ENCODE data around the gene MAN1C1.

Gene MAN1C1

DNA sequence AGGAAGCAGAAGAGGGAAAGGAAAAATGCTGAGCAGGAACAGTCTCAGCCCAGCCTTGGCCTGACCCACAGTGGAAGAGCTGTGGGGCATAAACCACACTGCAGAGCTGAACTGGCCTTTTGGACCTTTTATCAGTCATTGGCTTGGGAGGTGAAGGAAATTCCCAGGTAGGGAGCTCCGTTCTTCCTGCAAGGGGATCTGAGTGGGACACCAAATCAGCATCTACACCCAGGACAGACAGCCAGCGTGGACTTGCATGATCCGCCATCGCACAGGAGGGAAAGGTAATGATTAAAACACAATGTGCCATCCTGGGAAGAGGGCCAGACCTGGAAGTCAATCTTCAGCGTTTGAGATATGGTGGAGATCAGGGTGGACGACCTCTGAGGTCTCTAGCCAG is 202.0 kb downstream of the MAN1C1 start:
- Histone ChIP-seq H2AFZ (ENCODE audit: low read depth, low read length) (peak overlapping the region; percentile 79; the same call in 1 of the 2 replicates), H3K27ac (ENCODE audit: low read length) (no peak overlapping the region), H3K79me2 (ENCODE audit: insufficient read depth, low read length) (peaks cover 32% of the 10 kb centered on the region), H3K4me1 (ENCODE audit: insufficient read depth, low read length) (peaks cover 28% of the 10 kb centered on the region), H4K20me1 (ENCODE audit: insufficient read depth, low read length) (peaks cover 12% of the 10 kb centered on the region), H3K36me3 (ENCODE audit: insufficient read depth, low read length) (no peaks in the 10 kb centered on the region; the same call in 1 of the 2 replicates), H3K9me3 (ENCODE audit: insufficient read depth, low read length, severe bottlenecking) (no peaks in the 10 kb centered on the region), H3K4me3 (ENCODE audit: low read depth in 1 of 2, low read length in 2 of 2) (peak overlapping the region in 1 of 2 experiments; percentile 95; a peak in 2 of 4 replicates), H3K4me2 (ENCODE audit: insufficient read depth, low read length) (peak overlapping the region; percentile 86), H3K9ac (ENCODE audit: low read depth, low read length) (peak overlapping the region; percentile 95; the same call in 1 of the 2 replicates), H3K27me3 (ENCODE audit: insufficient read depth, low read length, poor library complexity) (no peaks in the 10 kb centered on the region)
- ATAC-seq (ENCODE audit: insufficient read depth, low read depth): no peak
- DNase-seq: no peak
- TF ChIP-seq, protein P1, sequence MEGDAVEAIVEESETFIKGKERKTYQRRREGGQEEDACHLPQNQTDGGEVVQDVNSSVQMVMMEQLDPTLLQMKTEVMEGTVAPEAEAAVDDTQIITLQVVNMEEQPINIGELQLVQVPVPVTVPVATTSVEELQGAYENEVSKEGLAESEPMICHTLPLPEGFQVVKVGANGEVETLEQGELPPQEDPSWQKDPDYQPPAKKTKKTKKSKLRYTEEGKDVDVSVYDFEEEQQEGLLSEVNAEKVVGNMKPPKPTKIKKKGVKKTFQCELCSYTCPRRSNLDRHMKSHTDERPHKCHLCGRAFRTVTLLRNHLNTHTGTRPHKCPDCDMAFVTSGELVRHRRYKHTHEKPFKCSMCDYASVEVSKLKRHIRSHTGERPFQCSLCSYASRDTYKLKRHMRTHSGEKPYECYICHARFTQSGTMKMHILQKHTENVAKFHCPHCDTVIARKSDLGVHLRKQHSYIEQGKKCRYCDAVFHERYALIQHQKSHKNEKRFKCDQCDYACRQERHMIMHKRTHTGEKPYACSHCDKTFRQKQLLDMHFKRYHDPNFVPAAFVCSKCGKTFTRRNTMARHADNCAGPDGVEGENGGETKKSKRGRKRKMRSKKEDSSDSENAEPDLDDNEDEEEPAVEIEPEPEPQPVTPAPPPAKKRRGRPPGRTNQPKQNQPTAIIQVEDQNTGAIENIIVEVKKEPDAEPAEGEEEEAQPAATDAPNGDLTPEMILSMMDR (IDR thresholded peaks at IDR 0.05; ENCODE audit: borderline replicate concordance, extremely low read depth, low read length, poor library complexity, severe bottlenecking): no peak
- no peak for TF ChIP-seq EZH2 (IDR thresholded peaks at IDR 0.05; ENCODE audit: borderline replicate concordance, low read depth, low read length, severe bottlenecking)

DNA sequence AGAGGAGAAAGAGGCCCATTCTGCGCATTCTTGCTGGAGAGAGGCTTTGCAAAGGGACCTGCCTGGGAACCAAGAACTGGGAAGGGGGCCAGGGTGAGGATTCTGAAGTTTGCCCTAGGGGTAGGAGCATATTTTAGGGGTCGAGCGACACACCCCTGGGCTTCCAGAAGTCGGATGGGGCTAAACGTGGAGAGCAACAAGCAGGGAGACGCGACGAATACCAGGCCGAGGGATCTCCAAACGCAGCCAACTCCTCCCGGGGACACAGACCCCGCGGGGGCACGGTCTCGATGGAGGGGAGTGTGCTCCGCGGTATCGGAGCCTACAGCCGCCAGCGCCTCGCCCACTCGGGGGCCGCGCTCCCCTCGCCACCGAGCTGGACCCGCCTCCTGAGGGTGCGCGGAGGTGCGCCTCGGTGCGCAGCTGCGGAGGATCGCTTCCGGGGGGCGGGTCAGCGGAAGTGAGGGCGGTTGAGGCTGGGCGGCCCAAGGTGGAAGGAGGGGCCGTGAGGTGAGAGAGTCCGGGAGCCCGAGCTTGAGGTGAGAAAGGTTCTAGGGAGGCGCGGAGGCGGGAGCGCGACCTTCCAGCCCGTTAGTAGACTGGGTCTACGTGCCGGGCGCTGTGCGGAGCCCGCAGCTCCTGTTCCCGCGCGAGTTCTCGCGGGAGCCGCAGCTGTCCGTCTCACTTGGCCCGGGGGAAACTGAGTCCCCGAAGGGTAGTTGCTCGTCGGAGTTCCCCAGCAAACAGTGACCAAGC is 203.1 kb downstream of the MAN1C1 start, which contains the start of gene MTFR1L:
MTFR1L (plus strand) TSS at position 464 of the 756 bp plus-strand sequence. CDS start 3,151 bp downstream, outside the sequence.
- peak within 1 kb of the TSS; percentile 94 to 95 for H3K4me3 ChIP-seq (ENCODE audit: low read depth in 1 of 2, low read length in 2 of 2)
- DNase-seq (peak; percentile 91), ATAC-seq (ENCODE audit: insufficient read depth, low read depth) (peak; percentile 90)
- H3K36me3 ChIP-seq (ENCODE audit: insufficient read depth, low read length): peaks cover 5% of the 10 kb centered on the region
- no peaks in the 10 kb centered on the region for H3K9me3 ChIP-seq (ENCODE audit: insufficient read depth, low read length, severe bottlenecking)
- peak within 1 kb of the TSS; percentile 79 for H2AFZ ChIP-seq (ENCODE audit: low read depth, low read length)
- H3K9ac ChIP-seq (ENCODE audit: low read depth, low read length): peak within 1 kb of the TSS; percentile 95
- peaks cover 12% of the 10 kb centered on the region for H4K20me1 ChIP-seq (ENCODE audit: insufficient read depth, low read length)
- TF ChIP-seq, protein P1 (IDR thresholded peaks at IDR 0.05; ENCODE audit: borderline replicate concordance, extremely low read depth, low read length, poor library complexity, severe bottlenecking): no peak
- TF ChIP-seq EZH2 (IDR thresholded peaks at IDR 0.05; ENCODE audit: borderline replicate concordance, low read depth, low read length, severe bottlenecking): no peak
- no peaks in the 10 kb centered on the region for H3K27me3 ChIP-seq (ENCODE audit: insufficient read depth, low read length, poor library complexity)
- H3K79me2 ChIP-seq (ENCODE audit: insufficient read depth, low read length): peaks cover 42% of the 10 kb centered on the region
- H3K27ac ChIP-seq (ENCODE audit: low read length): peak within 1 kb of the TSS; percentile 89
- H3K4me2 ChIP-seq (ENCODE audit: insufficient read depth, low read length): peak within 1 kb of the TSS; percentile 86
- H3K4me1 ChIP-seq (ENCODE audit: insufficient read depth, low read length): peaks cover 28% of the 10 kb centered on the region

DNA sequence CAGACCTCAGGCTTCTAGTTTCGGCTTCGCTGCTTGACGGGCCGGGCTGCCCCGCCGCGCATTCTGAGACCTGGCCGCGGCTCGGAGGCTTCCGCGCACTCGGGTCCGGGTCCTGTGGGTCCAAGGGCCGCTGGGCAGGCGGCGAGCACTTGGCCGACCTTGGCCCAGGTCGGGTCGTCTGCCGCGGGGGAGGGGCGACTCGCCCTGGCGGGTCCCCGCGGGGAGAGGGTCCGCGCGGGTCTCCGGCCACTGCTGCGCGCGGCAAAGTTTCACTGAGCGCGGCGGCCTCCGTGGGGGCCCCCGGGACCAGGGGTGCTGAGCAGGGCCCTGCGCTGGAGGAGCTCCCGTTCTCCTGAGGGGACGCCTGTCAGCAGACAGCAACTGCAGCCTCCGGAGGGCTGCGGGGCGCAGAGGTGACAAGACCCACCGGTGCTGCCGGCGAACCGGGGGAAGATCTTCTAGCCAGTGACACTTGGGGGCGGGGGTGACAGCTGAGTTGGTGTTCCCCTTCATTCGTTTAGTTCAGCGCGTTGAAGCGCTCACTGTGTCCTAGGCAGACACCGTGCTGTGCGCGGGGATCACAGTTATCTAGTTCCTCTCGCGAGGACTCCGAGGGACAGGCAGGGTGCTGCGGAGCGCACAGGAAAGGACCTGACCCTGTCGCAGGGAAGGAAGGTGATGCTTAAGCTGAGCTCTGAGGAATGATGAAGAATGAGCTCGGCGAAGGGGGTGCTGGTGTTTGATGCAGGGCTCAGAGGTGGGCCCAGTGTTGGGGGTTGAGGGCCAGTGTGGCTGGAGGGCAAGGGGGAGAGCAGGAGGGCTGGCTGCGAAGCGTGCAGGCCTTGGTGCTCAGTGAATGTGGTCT is 203.9 kb downstream of the MAN1C1 start:
- Histone ChIP-seq H4K20me1 (ENCODE audit: insufficient read depth, low read length) (peaks cover 12% of the 10 kb centered on the region), H3K9me3 (ENCODE audit: insufficient read depth, low read length, severe bottlenecking) (no peaks in the 10 kb centered on the region), H3K79me2 (ENCODE audit: insufficient read depth, low read length) (peaks cover 42% of the 10 kb centered on the region), H3K4me2 (ENCODE audit: insufficient read depth, low read length) (peak overlapping the region; percentile 86), H3K27ac (ENCODE audit: low read length) (peak overlapping the region; percentile 89), H3K4me3 (ENCODE audit: low read depth in 1 of 2, low read length in 2 of 2) (peak overlapping the region; percentile 94 to 95), H3K36me3 (ENCODE audit: insufficient read depth, low read length) (peaks cover 8% of the 10 kb centered on the region), H3K4me1 (ENCODE audit: insufficient read depth, low read length) (peaks cover 28% of the 10 kb centered on the region), H3K9ac (ENCODE audit: low read depth, low read length) (peak overlapping the region; percentile 95), H3K27me3 (ENCODE audit: insufficient read depth, low read length, poor library complexity) (no peaks in the 10 kb centered on the region), H2AFZ (ENCODE audit: low read depth, low read length) (peak overlapping the region; percentile 79)
- ATAC-seq (ENCODE audit: insufficient read depth, low read depth) (peak; percentile 80), DNase-seq (peak; percentile 80)
- TF ChIP-seq EZH2 (IDR thresholded peaks at IDR 0.05; ENCODE audit: borderline replicate concordance, low read depth, low read length, severe bottlenecking): no peak
- TF ChIP-seq, protein P1 (IDR thresholded peaks at IDR 0.05; ENCODE audit: borderline replicate concordance, extremely low read depth, low read length, poor library complexity, severe bottlenecking): no peak
